OCI-LY3 (cell line): ENCODE measurements around the gene TPGS1.

Experiments
- EZH2phosphoT487 ChIP-seq: fragments of 200-600 bp; shearing (Covaris generic); IDR thresholded peaks from 2 replicates; pipeline ENCODE4 v1.6.1; 2018; ENCODE audit warnings: antibody characterized with exemption, mixed run types, low read depth
- TF ChIP-seq, protein P1 (sequence below): fragments of 200-600, 300-600 bp; sonication (generic); IDR thresholded peaks from 2 replicates; pipeline ENCODE4 v1.5.1; 2014; ENCODE audit warnings: antibody characterized with exemption, low read length, low read depth

DNA sequence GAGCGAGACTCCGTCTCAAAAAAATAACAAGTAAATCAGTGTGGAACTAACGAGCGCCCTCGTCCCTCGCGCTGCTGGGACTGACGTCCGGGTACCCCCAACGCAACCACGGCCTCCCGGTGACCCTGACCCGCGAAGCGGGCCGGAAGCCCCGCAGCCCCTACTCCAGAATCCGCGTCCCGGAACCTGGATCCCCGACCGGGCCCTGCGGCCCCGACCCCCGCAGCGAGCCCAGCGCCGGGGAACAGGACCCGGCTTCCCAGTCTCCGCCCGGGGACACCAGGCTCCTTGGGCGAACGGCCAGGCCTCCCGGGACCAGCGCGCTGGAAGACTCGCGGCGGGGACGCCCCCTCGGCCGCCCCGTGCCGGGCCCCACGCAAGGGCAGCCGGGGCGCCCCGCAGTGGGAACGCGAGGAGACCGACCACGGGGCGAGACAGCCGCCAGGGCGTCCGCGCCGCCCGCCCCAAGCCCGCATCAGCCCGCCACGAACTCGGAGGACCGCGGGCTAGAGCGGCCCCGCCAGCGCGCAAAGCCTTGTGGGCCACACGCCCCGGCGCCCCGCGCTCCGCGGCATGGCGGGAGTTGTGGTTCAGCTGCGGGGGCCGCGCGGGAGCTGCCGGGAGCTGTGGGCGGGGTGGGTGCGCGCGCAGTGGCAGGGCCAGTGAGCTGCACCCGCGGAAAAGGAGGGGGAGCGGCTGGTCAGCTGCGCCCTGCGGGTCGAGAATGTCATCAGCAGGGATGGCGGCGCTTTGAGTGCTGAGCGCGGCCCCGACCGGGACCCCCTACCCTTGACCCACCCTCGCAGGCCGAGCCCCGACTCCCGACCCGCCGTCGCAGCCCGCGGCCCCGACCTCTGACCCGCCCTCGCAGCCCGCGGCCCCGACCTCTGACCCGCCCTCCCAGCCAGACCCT is 18.5 kb upstream of the TPGS1 start:
- TF ChIP-seq, protein P1, sequence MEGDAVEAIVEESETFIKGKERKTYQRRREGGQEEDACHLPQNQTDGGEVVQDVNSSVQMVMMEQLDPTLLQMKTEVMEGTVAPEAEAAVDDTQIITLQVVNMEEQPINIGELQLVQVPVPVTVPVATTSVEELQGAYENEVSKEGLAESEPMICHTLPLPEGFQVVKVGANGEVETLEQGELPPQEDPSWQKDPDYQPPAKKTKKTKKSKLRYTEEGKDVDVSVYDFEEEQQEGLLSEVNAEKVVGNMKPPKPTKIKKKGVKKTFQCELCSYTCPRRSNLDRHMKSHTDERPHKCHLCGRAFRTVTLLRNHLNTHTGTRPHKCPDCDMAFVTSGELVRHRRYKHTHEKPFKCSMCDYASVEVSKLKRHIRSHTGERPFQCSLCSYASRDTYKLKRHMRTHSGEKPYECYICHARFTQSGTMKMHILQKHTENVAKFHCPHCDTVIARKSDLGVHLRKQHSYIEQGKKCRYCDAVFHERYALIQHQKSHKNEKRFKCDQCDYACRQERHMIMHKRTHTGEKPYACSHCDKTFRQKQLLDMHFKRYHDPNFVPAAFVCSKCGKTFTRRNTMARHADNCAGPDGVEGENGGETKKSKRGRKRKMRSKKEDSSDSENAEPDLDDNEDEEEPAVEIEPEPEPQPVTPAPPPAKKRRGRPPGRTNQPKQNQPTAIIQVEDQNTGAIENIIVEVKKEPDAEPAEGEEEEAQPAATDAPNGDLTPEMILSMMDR: no peak
- no peak for TF ChIP-seq EZH2phosphoT487
